CD4-positive, alpha-beta T cell treated with Interleukin-17A for 4 hours (primary cell): ENCODE results near the gene ZBTB47.

ENCODE experiments used
- DNase-seq: peaks from one replicate; pipeline ENCODE4 v3.0.0-alpha.2; 2020; ENCODE audit warnings: mixed read lengths

Gene ZBTB47

GRCh38 chr3:42653303-42653559 is 266 bp upstream of the ZBTB47 start:
- DNase-seq = no peak

GRCh38 chr3:42654331-42655201 is 1.1 kb downstream of the ZBTB47 start:
- DNase-seq = no peak

GRCh38 chr3:42655331-42655888 is 1.9 kb downstream of the ZBTB47 start:
- no peak for DNase-seq

- no peak for DNase-seq
Measured at GRCh38 chr3:42655980-42656679, 2.6 kb downstream of the ZBTB47 start.

GRCh38 chr3:42656680-42657610 is 3.4 kb downstream of the ZBTB47 start:
- DNase-seq = no peak

GRCh38 chr3:42657675-42658074 is 4.2 kb downstream of the ZBTB47 start:
- DNase-seq = no peak

GRCh38 chr3:42658091-42658770 is 4.7 kb downstream of the ZBTB47 start:
- DNase-seq = no peak

- no peak for DNase-seq
Measured at GRCh38 chr3:42658771-42659390, 5.4 kb downstream of the ZBTB47 start.

GRCh38 chr3:42659451-42660130 is 6.1 kb downstream of the ZBTB47 start:
- DNase-seq = no peak

- DNase-seq = no peak
Measured at GRCh38 chr3:42660131-42660715, 6.7 kb downstream of the ZBTB47 start.

- no peak for DNase-seq
Measured at GRCh38 chr3:42660898-42661297, 7.4 kb downstream of the ZBTB47 start.

- no peak for DNase-seq
Measured at GRCh38 chr3:42661593-42662022, 8.1 kb downstream of the ZBTB47 start.

- DNase-seq = no peak
Measured at GRCh38 chr3:42662037-42662812, 8.7 kb downstream of the ZBTB47 start.

- DNase-seq = no peak
Measured at GRCh38 chr3:42662813-42663535, 9.5 kb downstream of the ZBTB47 start.

GRCh38 chr3:42663581-42664437 is 10.3 kb downstream of the ZBTB47 start:
- no peak for DNase-seq

GRCh38 chr3:42664438-42664803 is 10.9 kb downstream of the ZBTB47 start:
- no peak for DNase-seq

- DNase-seq = no peak
Measured at GRCh38 chr3:42665050-42665878, 11.8 kb downstream of the ZBTB47 start.
